Fibroblast of lung (primary cell): ENCODE measurements around the gene OR6C1. TPM values are rescaled to one million over a fixed set of nuclear protein-coding genes. Genes with fewer than 3 reads are reported as not detected.
"Not testable (repeated sequence)": the region's sequence is repeated elsewhere in the genome, so short reads cannot be mapped to it uniquely, and the experiment has no call there.

Source experiments
- DNase-seq, 2 donors: peaks; one replicate each; pipeline versions ENCODE4 v3.0.0 to v3.0.0-alpha.2; 2010; ENCODE audit warnings: low read depth in 2 of 2
- H2AFZ ChIP-seq: 2 replicates; pipeline ENCODE4 v1.5.1; 2012; ENCODE audit warnings: low read length, control low read depth, inconsistent platforms
- H3K27ac ChIP-seq: 2 replicates; pipeline ENCODE4 v1.5.1; 2011; ENCODE audit warnings: low read length, control low read depth; ENCODE audit not compliant: insufficient read depth
- H3K27me3 ChIP-seq: 2 replicates; pipeline ENCODE4 v1.5.1; 2011; ENCODE audit warnings: mild to moderate bottlenecking, low read length; ENCODE audit not compliant: control insufficient read depth, insufficient read depth
- H3K36me3 ChIP-seq: 2 replicates; pipeline ENCODE4 v1.5.1; 2011; ENCODE audit warnings: low read length; ENCODE audit not compliant: control insufficient read depth, insufficient read depth
- H3K4me1 ChIP-seq: 2 replicates; pipeline ENCODE4 v1.5.1; 2011; ENCODE audit warnings: low read length; ENCODE audit not compliant: control insufficient read depth, insufficient read depth; ENCODE audit errors: extremely low read depth
- H3K4me2 ChIP-seq: 2 replicates; pipeline ENCODE4 v1.5.1; 2011; ENCODE audit warnings: low read length, control low read depth; ENCODE audit not compliant: insufficient read depth; ENCODE audit errors: extremely low read depth
- H3K4me3 ChIP-seq, 4 experiments: fragments of 200-600 bp in 1 of 4; sonication (generic) in 1 of 4; replicated peaks in 1 of 4; 2 replicates each; pipeline ENCODE4 v1.5.1; 2011 to 2016; ENCODE audit warnings: low read length in 4 of 4, low read depth in 3 of 4, mild to moderate bottlenecking in 3 of 4, control low read depth in 2 of 4, inconsistent platforms in 1 of 4, mixed read lengths in 1 of 4; ENCODE audit not compliant: insufficient read depth in 1 of 4; ENCODE audit errors: control extremely low read depth in 1 of 4
- H3K79me2 ChIP-seq: 2 replicates; pipeline ENCODE4 v1.5.1; 2012; ENCODE audit warnings: mild to moderate bottlenecking, low read length, inconsistent platforms; ENCODE audit not compliant: control insufficient read depth, insufficient read depth
- H3K9ac ChIP-seq: 2 replicates; pipeline ENCODE4 v1.5.1; 2011; ENCODE audit warnings: mild to moderate bottlenecking, low read length, control low read depth; ENCODE audit not compliant: insufficient read depth
- H3K9me3 ChIP-seq: 2 replicates; pipeline ENCODE4 v1.5.1; 2012; ENCODE audit warnings: low read depth, low read length; ENCODE audit not compliant: control insufficient read depth, insufficient read depth
- H4K20me1 ChIP-seq: 2 replicates; pipeline ENCODE4 v1.5.1; 2011; ENCODE audit warnings: low read length; ENCODE audit not compliant: control insufficient read depth, insufficient read depth; ENCODE audit errors: extremely low read depth
- CTCF ChIP-seq, 2 donors: IDR thresholded peaks in 1 of 2; conservative IDR thresholded peaks in 1 of 2; 1 replicate in 1 of 2; 2 replicates in 1 of 2; pipeline ENCODE4 v1.5.1; 2011 to 2012; ENCODE audit warnings: low read length in 2 of 2, control low read depth in 1 of 2, inconsistent platforms in 1 of 2, low read depth in 1 of 2, mild to moderate bottlenecking in 1 of 2
- EZH2 ChIP-seq: IDR thresholded peaks from 2 replicates; pipeline ENCODE4 v1.5.1; 2012; ENCODE audit warnings: low read length, control low read depth, mild to moderate bottlenecking; ENCODE audit errors: missing control alignments
- polyA plus RNA-seq, 2 donors: library from polyadenylated mRNA; depleted of rRNA in 1 of 2; stranded (reverse) in 1 of 2; unstranded in 1 of 2; fragments of >200 nt; gene quantifications; 2 replicates each; pipeline ENCODE4 v1.2.1, GENCODE V29; 2011 to 2012; ENCODE audit warnings: missing spikeins in 1 of 2
- total RNA-seq: library from RNA; depleted of rRNA; stranded (reverse); fragments of >200 nt; gene quantifications from 2 replicates; pipeline ENCODE4 v1.2.1, GENCODE V29; 2014

Gene OR6C1
- total and polyA plus RNA-seq, 2 donors (not counting 1 experiment from before 2014, with no cell fraction given), result not detected

DNA sequence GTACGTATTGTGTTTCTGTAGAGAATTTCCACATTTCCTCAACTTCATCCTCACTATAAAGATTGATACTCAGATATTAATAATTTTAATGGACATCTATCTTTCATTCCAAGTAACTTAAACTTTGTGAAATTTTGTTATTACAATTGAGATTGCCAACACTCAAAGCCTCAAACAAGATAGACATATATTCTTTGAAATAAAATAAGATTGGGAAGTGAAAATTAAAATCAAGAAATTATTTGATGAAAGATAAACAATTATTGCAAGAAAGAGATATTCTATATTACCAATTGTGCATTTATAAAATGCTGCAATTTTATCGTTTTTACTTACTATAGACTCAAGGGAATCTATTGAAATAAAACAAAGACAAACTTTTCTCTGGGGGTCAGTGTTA is 17.7 kb upstream of the OR6C1 start, which contains the start of gene OR6C6:
OR6C6 (minus strand) TSS at position 101 of the 400 bp plus-strand sequence. CDS start 1,337 bp downstream, outside the sequence.
- Histone ChIP-seq H3K79me2 (no peaks in the 10 kb centered on the region), H3K27me3 (no peaks in the 10 kb centered on the region), H3K9me3 (no peaks in the 10 kb centered on the region), H4K20me1 (no peaks in the 10 kb centered on the region), H3K4me3 (no peak within 1 kb of the TSS), H3K27ac (no peak within 1 kb of the TSS), H3K4me1 (no peaks in the 10 kb centered on the region), H3K9ac (no peak within 1 kb of the TSS), H3K4me2 (no peak within 1 kb of the TSS), H2AFZ (no peak within 1 kb of the TSS), H3K36me3 (no peaks in the 10 kb centered on the region)
- TF ChIP-seq EZH2 (no peak), CTCF (conservative IDR thresholded peaks at IDR 0.05 in 1 of 2, IDR thresholded peaks at IDR 0.05 in 1 of 2; ENCODE audit: low read depth in 1 of 2, low read length in 2 of 2) (no peak)
- DNase-seq, result no peak

- TF ChIP-seq EZH2 (no peak), CTCF (conservative IDR thresholded peaks at IDR 0.05 in 1 of 2, IDR thresholded peaks at IDR 0.05 in 1 of 2; ENCODE audit: low read depth in 1 of 2, low read length in 2 of 2) (no peak)
- Histone ChIP-seq H3K9me3 (no peaks in the 10 kb centered on the region), H3K36me3 (no peaks in the 10 kb centered on the region), H3K4me1 (no peaks in the 10 kb centered on the region), H2AFZ (no peak overlapping the region), H3K27me3 (no peaks in the 10 kb centered on the region), H4K20me1 (no peaks in the 10 kb centered on the region), H3K4me2 (no peak overlapping the region), H3K27ac (no peak overlapping the region), H3K9ac (no peak overlapping the region), H3K79me2 (no peaks in the 10 kb centered on the region), H3K4me3 (no peak overlapping the region)
- DNase-seq, result no peak
Observed at GRCh38 chr12:55320201-55320600, 6.1 kb downstream of the OR6C1 start.

DNA sequence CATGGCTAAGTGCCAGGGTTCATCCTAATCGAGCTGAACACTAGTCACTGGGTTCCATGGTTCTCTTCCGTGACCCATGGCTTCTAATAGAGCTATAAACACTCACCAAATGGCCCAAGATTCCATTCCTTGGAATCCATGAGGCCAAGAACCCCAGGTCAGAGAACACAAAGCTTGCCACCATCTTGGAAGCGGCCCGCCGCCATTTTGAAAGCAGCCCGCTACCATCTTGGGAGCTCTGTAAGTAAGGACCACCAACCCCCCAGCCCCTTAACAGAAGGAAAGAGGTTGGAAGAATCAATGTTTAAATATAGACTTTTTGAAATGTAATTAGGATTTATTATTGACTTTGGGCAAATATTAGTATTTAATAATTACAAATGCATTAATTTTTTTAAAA is 11.7 kb downstream of the OR6C1 start:
- H3K27ac ChIP-seq, H3K4me1 ChIP-seq, DNase-seq, H3K27me3 ChIP-seq, H3K36me3 ChIP-seq, H4K20me1 ChIP-seq, H3K4me3 ChIP-seq, H3K4me2 ChIP-seq, H2AFZ ChIP-seq, H3K79me2 ChIP-seq, H3K9me3 ChIP-seq, H3K9ac ChIP-seq: not testable (repeated sequence)
